Adrenal gland (tissue), 12 donors: ENCODE results near the gene SYCP1. TPM values are rescaled to one million over a fixed set of nuclear protein-coding genes. Genes with fewer than 3 reads are reported as not detected.

Experiments used
- DNase-seq, 7 donors: peaks; one replicate each; pipeline ENCODE4 v3.0.0-alpha.2; 2019 to 2020
- H3K27ac ChIP-seq, 5 donors: fragments of 200-600 bp; sonication (generic) in 4 of 5; 1 replicate in 3 of 5; 2 replicates in 2 of 5; pipeline versions ENCODE4 v1.5.1 to v1.8.0; 2016 to 2020; ENCODE audit warnings: mild to moderate bottlenecking in 1 of 5
- H3K27me3 ChIP-seq: fragments of 200-600 bp; 2 replicates; pipeline ENCODE4 v1.8.0; 2021
- H3K36me3 ChIP-seq, 2 donors: fragments of 200-600 bp; replicated peaks in 1 of 2; 1 replicate in 1 of 2; 2 replicates in 1 of 2; pipeline versions ENCODE4 v1.5.1 to v1.8.0; 2018 to 2022
- H3K4me1 ChIP-seq, 2 donors: fragments of 200-600 bp; replicated peaks in 1 of 2; 1 replicate in 1 of 2; 2 replicates in 1 of 2; pipeline versions ENCODE4 v1.5.1 to v1.8.0; 2018 to 2021
- H3K4me3 ChIP-seq, 4 donors: fragments of 200-600 bp; sonication (generic) in 3 of 4; one replicate each; pipeline ENCODE4 v1.5.1; 2016 to 2018
- H3K9me3 ChIP-seq, 3 donors: fragments of 200-600 bp; sonication (generic) in 1 of 3; replicated peaks in 1 of 3; 1 replicate in 2 of 3; 2 replicates in 1 of 3; pipeline versions ENCODE4 v1.5.1 to v1.8.0; 2016 to 2021
- CTCF ChIP-seq, 6 experiments: fragments of 450-650 bp in 4 of 6; fragments of 200-600 bp in 2 of 6; sonication (generic) in 1 of 6; IDR thresholded peaks; 1 replicate in 5 of 6; 2 replicates in 1 of 6; pipeline versions ENCODE4 v1.5.1 to v1.8.0; 2016 to 2021; ENCODE audit warnings: antibody characterized with exemption in 6 of 6, mild to moderate bottlenecking in 2 of 6, moderate library complexity in 1 of 6
- POLR2A ChIP-seq, 2 donors: fragments of 450-650 bp; IDR thresholded peaks; one replicate each; pipeline ENCODE4 v1.6.1; 2017; ENCODE audit warnings: antibody characterized with exemption in 2 of 2, mild to moderate bottlenecking in 2 of 2, moderate library complexity in 1 of 2
- WGBS, 4 donors: extraction: QIAGEN DNeasy Blood & Tissue Kit in 2 of 4; methylation state at CpG; one replicate each; pipeline versions ENCODE4 v1.1.5 to v1.1.7; 2013 to 2017; 5-methylcytosine and 5-hydroxymethylcytosine counted together
- intact Hi-C, 2 donors: fragments of 100-400 bp; cut with DNase I; formaldehyde crosslinking; loops; one replicate each; pipeline versions ENCODE4 v1.14.1 to v1.15.0; 2022 to 2023
- polyA plus RNA-seq, 3 donors: library from polyadenylated mRNA; stranded (reverse); fragments of 200-250 nt in 2 of 3; fragments of 350-450 nt in 1 of 3; fragmentation: Illumina TruSeq in 1 of 3; extraction: RNeasy Lipid Tissue Mini Kit (QIAGEN cat#74804) in 1 of 3; gene quantifications; one replicate each; pipeline ENCODE4 v1.2.3, GENCODE V29; 2013 to 2014
- total RNA-seq, 9 donors: library from RNA; depleted of rRNA in 4 of 9; stranded (reverse); fragments of >200 nt in 4 of 9; fragments of 120-200 nt in 1 of 9; fragmentation: NEBNext Ultra II Directional in 1 of 9; extraction: Animal tissue kit (Norgen Biotek cat#: 25700) in 1 of 9; gene quantifications; one replicate each; pipeline versions ENCODE4 v1.1.0 to v1.2.4, GENCODE V29; 2013 to 2023
- donor health status: healthy with polysubstance abuse.
- donor health status: Bipolar disorder and iron deficiency.
- donor health status: DM: yes; HTN: yes; CAD: no.
- donor health status: DM: no; HTN: no; CAD: no.
- donor health status: DM: no; HTN: no; CAD: no.
- donor health status: DM: yes; HTN: yes; CAD: no.

Gene SYCP1
- total and polyA plus RNA-seq, 12 donors, result 0.07 to 0.22 TPM; not detected in 10

- Histone ChIP-seq H3K9me3 (no peaks in the 10 kb centered on the region), H3K4me3 (no peak overlapping the region), H3K27me3 (peaks cover 5% of the 10 kb centered on the region), H3K4me1 (no peaks in the 10 kb centered on the region), H3K27ac (no peak overlapping the region), H3K36me3 (no peaks in the 10 kb centered on the region)
- 66 to 82% (median 70%) methylated on average over 5 of the region's 5 CpGs for WGBS, 4 donors
- intact Hi-C loops, result no loop called here
- DNase-seq, result no peak
- TF ChIP-seq POLR2A (IDR thresholded peaks at IDR 0.05), result no peak
- no peak for TF ChIP-seq CTCF (IDR thresholded peaks at IDR 0.05)
Observed at GRCh38 chr1:114844270-114844669, 10.4 kb upstream of the SYCP1 start.

GRCh38 chr1:114853584-114853983 is 1.1 kb upstream of the SYCP1 start:
- peaks cover 24% of the 10 kb centered on the region for H3K27me3 ChIP-seq
- WGBS, 4 donors, result 89 to 93% (median 90%) methylated on average over 13 to 15 of the region's 15 CpGs
- no peak overlapping the region for H3K27ac ChIP-seq
- peaks cover 0 to 7% of the 10 kb centered on the region in 2 donors for H3K4me1 ChIP-seq
- DNase-seq, result no peak
- intact Hi-C loops, result no loop called here
- H3K36me3 ChIP-seq, result no peaks in the 10 kb centered on the region
- no peaks in the 10 kb centered on the region for H3K9me3 ChIP-seq
- TF ChIP-seq CTCF (IDR thresholded peaks at IDR 0.05) (no peak), POLR2A (IDR thresholded peaks at IDR 0.05) (no peak)
- no peak overlapping the region for H3K4me3 ChIP-seq

GRCh38 chr1:114861384-114861783 is 6.7 kb downstream of the SYCP1 start:
- no peaks in the 10 kb centered on the region for H3K36me3 ChIP-seq
- peaks cover 15% of the 10 kb centered on the region for H3K27me3 ChIP-seq
- H3K4me1 ChIP-seq, result no peaks in the 10 kb centered on the region
- DNase-seq, result no peak
- intact Hi-C loops, result no loop called here
- no peak overlapping the region for H3K4me3 ChIP-seq
- no peaks in the 10 kb centered on the region for H3K9me3 ChIP-seq
- 58 to 85% (median 77%) methylated on average over 3 of the region's 3 CpGs for WGBS, 4 donors
- TF ChIP-seq CTCF (IDR thresholded peaks at IDR 0.05) (no peak), POLR2A (IDR thresholded peaks at IDR 0.05) (no peak)
- H3K27ac ChIP-seq, result no peak overlapping the region

GRCh38 chr1:114892194-114892918 is 37.7 kb downstream of the SYCP1 start:
- intact Hi-C loops, result no loop called here
- TF ChIP-seq POLR2A (IDR thresholded peaks at IDR 0.05) (no peak), CTCF (IDR thresholded peaks at IDR 0.05) (no peak)
- H3K27me3 ChIP-seq, result peaks cover 17% of the 10 kb centered on the region
- no peaks in the 10 kb centered on the region for H3K4me1 ChIP-seq
- H3K4me3 ChIP-seq, result no peak overlapping the region
- WGBS, 4 donors, result 44 to 92% (median 79%) methylated on average over 1 to 11 of the region's 11 CpGs
- H3K9me3 ChIP-seq, result no peaks in the 10 kb centered on the region
- no peaks in the 10 kb centered on the region for H3K36me3 ChIP-seq
- H3K27ac ChIP-seq, result no peak overlapping the region
- no peak for DNase-seq
